Epithelial cell of esophagus (primary cell): ENCODE measurements around the gene ANKRD45.
"Not testable (repeated sequence)": the region's sequence is repeated elsewhere in the genome, so short reads cannot be mapped to it uniquely, and the experiment has no call there.

Source experiments
- DNase-seq: peaks from one replicate; pipeline ENCODE4 v3.0.0; 2010; ENCODE audit warnings: low read depth
- H3K4me3 ChIP-seq: 2 replicates; pipeline ENCODE4 v1.5.1; 2011; ENCODE audit warnings: mild to moderate bottlenecking, low read length, control low read depth
- TF ChIP-seq, protein P1 (sequence below): IDR thresholded peaks from 2 replicates; pipeline ENCODE4 v1.5.1; 2011; ENCODE audit warnings: low read depth, mild to moderate bottlenecking, low read length, control low read depth, inconsistent platforms; ENCODE audit not compliant: insufficient read depth; ENCODE audit errors: missing control alignments

The ANKRD45 gene

DNA sequence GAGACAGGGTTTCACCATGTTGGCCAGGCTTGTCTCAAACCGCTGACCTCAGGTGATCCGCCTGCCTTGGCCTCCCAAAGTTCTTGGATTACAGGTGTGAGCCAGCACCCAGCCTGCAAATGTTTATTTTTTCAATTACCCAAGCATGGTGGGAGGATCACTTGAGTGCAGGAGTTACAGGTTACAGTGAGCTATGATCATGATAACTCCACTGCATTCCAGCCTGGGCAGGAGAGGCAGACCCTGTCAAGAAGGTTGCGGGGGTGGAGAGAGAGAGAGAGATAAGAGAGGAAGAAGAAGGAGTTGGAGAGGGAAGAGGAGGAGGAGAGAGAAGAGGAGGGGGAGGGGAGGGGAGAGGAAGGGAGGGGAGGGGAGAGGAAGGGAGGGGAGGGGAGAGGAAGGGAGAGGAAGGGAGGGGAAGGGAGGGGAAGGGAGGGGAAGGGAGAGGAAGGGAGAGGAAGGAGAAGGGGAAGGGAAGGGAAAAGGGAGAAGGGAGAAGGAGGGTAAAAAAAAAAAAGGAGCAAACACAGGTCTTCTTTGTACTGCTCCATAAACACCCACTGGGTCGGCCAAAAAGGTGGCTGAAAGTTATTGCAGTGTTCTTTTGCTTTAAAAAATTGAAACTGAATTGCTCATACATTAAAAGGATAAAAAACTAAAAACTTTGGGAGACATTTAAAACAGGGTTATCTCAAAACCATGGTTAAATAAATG lies 61.0 kb downstream of the ANKRD45 start:
- no peak for DNase-seq
- TF ChIP-seq, protein P1, sequence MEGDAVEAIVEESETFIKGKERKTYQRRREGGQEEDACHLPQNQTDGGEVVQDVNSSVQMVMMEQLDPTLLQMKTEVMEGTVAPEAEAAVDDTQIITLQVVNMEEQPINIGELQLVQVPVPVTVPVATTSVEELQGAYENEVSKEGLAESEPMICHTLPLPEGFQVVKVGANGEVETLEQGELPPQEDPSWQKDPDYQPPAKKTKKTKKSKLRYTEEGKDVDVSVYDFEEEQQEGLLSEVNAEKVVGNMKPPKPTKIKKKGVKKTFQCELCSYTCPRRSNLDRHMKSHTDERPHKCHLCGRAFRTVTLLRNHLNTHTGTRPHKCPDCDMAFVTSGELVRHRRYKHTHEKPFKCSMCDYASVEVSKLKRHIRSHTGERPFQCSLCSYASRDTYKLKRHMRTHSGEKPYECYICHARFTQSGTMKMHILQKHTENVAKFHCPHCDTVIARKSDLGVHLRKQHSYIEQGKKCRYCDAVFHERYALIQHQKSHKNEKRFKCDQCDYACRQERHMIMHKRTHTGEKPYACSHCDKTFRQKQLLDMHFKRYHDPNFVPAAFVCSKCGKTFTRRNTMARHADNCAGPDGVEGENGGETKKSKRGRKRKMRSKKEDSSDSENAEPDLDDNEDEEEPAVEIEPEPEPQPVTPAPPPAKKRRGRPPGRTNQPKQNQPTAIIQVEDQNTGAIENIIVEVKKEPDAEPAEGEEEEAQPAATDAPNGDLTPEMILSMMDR: no peak

DNA sequence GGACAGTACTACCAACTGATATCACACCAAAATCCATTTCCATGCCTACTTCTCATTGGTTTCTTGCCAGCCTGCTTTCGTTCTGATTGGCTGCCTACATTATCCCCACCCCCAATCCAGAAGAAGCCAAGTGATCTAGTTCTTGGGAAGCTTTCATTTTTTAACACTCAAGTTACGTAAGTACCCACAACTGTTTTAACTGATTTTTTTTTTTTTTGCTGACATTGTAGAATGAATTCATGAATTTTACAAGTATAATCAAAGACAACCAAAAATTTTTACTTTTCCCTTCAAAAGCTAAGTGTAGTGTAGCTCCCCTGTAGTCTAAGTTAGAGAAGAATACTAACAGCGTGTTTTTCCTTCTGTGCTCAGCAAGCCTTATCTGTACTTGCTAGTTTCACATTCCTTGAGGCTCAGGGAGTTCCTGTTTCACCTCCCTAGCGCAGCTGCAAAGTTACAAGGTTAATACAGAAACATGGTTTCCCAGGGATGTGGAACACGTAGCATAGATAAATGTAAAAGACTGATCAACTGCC lies 66.5 kb downstream of the ANKRD45 start, which contains the start of gene SLC9C2:
Gene SLC9C2 (minus strand): TSS at position 17 of the 536 bp plus-strand sequence. CDS start 1,296 bp downstream, outside the sequence.
- no peak for DNase-seq
- H3K4me3 ChIP-seq: no peak within 1 kb of the TSS
- TF ChIP-seq, protein P1: no peak

More for the DNA sequence above, 61.0 kb downstream of the ANKRD45 start:
- H3K4me3 ChIP-seq: no peak overlapping the region

DNA sequence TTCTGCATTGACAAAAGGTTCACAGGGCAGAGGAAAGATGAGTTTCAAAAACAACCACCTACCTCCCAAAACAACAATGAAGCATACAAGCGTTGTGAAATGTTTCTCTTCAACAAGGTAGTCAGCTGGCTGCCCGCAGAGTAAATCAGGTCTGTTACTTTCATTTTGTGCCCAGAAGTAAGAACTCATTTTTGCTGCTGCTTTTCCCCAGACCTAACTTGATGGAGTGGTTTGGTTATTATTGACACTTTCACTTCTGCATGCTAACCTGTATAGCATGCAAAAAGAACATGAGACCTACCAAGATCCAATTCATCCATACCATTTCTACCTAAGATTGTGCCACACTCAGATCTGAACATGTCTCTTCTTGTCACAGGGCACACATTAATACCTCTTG lies 68.1 kb downstream of the ANKRD45 start:
- TF ChIP-seq, protein P1: no peak
- no peak overlapping the region for H3K4me3 ChIP-seq
- DNase-seq: peak; percentile 11

DNA sequence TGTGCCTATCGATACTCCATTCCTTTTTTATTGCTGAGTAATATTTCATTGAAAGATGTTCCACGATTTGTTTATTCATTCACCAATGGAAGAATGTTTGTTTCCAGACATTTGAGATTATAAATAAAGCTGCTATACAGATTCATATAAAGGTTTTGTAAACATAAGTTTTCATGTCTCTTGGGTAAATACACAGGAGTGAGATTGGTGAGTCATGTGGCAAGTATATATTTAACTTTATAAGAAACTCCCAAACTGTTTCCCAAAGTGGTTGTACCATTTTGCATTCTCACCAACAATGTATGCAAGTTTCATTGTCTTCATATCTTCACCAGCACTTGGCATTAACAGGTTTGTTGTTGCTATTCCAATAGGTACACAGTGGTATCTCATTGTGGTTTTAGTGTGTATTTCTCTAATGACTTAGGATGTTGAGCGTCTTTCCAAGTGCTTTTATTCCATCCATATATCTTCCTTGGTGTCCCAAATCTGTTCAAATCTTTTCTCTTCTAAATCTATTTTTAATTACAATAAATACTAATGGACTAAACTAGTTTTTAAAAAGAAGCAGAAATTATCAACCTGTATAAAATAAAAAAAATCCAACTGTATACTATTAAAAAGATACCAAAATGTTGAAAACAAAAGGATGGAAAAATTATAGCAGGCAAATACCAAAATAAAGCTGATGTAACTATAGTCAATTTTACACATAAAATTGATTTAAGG lies 73.4 kb downstream of the ANKRD45 start:
- no peak for DNase-seq
- TF ChIP-seq, protein P1: no peak
- H3K4me3 ChIP-seq: no peak overlapping the region

DNA sequence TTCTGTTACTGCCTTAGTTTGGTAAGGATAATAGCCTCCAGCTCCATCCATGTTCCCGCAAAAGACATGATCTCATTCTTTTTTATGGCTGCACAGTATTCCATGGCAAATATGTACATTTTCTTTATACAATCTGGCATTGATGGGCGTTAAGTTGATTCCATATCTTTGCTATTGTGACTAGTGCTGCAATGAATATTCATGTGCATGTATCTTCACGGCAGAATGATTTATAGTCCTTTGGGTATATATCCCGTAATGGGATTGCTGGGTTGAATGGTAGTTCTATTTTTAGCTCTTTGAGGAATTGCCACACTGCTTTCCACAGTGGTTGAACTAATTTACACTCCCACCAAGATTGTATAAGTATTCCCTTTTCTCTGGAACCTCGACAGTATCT lies 78.5 kb downstream of the ANKRD45 start:
- not testable (repeated sequence) for H3K4me3 ChIP-seq

DNA sequence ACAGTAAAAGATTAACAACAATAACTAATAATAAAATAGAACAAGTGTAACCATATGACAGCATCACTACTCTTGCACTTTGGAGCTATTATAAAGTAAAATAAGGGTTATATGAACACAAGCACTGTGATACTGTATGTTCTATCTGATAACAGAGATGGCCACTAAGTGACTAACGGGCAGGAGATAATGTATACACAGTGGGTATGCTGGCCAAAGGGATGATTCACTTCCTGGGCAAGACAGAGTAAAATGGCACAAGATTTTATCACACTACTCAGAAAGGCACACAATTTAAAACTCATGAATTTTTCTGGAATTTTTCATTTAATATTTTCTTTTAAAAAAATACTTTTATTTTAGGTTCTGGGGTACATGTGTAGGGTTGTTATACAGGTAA lies 79.1 kb downstream of the ANKRD45 start:
- DNase-seq: peak; percentile 43
- TF ChIP-seq, protein P1: no peak
- no peak overlapping the region for H3K4me3 ChIP-seq

More for the DNA sequence above, 78.5 kb downstream of the ANKRD45 start:
- not testable (repeated sequence) for DNase-seq

DNA sequence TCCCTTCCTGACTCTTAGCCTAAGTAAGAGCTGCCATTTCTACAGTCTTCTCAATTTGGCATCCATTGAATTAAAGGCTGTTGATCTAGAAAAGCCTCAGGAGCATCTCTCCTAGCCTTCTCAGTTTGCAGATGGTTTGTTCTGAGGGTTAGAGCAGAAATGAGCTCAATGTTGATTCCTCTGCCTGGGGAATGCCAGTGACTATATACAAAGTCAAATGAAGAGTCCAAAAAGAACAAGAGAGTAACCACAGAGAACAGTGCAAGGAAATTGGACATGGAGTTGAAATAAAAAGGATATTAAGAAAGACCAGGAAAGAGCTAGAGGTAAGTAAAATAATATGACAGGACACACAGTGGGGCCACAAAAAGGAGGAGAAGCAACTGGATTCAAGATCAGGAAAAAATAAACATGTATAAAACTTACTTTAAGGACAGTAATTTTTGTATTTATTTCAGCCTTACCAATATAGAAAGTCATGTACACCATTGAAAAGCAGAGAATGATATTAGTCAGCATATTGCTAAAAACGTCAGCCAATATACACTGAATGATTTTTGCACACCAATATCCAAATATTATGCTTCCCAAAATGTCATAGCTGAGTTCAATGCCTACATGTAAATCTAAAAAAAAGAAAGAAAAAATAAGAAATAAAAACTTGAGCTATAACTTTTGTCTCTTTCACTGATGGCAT lies 88.1 kb downstream of the ANKRD45 start:
- TF ChIP-seq, protein P1: no peak
- no peak for DNase-seq
- H3K4me3 ChIP-seq: no peak overlapping the region
